GM10266 (cell line): ENCODE data around the gene INTS11.

Experiments
- DNase-seq: peaks from one replicate; pipeline ENCODE4 v3.0.0; 2012; ENCODE audit errors: extremely low spot score
- CTCF ChIP-seq: IDR thresholded peaks from 2 replicates; pipeline ENCODE4 v1.5.1; 2012; ENCODE audit warnings: mild to moderate bottlenecking, low read depth; ENCODE audit not compliant: control insufficient read depth, insufficient read depth; ENCODE audit errors: missing control alignments

INTS11 gene

GRCh38 chr1:1311107-1312104 lies 13.1 kb downstream of the INTS11 start:
- TF ChIP-seq CTCF, result no peak
- no peak for DNase-seq

- no peak for DNase-seq
- TF ChIP-seq CTCF, result no peak
Observed at GRCh38 chr1:1310476-1311053, 13.9 kb downstream of the INTS11 start.

GRCh38 chr1:1310109-1310385 lies 14.4 kb downstream of the INTS11 start:
- no peak for TF ChIP-seq CTCF
- no peak for DNase-seq

GRCh38 chr1:1309251-1310108 lies 15.0 kb downstream of the INTS11 start:
- TF ChIP-seq CTCF, result no peak
- no peak for DNase-seq

GRCh38 chr1:1308756-1309250 lies 15.7 kb downstream of the INTS11 start:
- DNase-seq, result no peak
- no peak for TF ChIP-seq CTCF

GRCh38 chr1:1307923-1308755 lies 16.3 kb downstream of the INTS11 start, which contains the start of the genes ACAP3 and PUSL1:
Gene ACAP3, minus strand, starts transcription at chr1:1307930. Its CDS starts 115 bp downstream, at chr1:1307815.
Gene PUSL1, plus strand, starts transcription at chr1:1308597. Its CDS starts 47 bp downstream, at chr1:1308644.
- peak; percentile 100 for DNase-seq
- TF ChIP-seq CTCF, result peak; percentile 16
